ENCODE results near the gene ABITRAM.
"Not testable (repeated sequence)": the region's sequence is repeated elsewhere in the genome, so short reads cannot be mapped to it uniquely, and the experiment has no call there.

The ABITRAM gene

GRCh38 chr9:108956022-108956630 is 21.9 kb downstream of the ABITRAM start:
- H3K4me1 ChIP-seq (ENCODE audit: control insufficient read depth in 5 of 5, insufficient read depth in 5 of 5, low read length in 5 of 5): no peaks in the 10 kb centered on the region
- H3K4me3 ChIP-seq (ENCODE audit: low read depth in 1 of 5, low read length in 5 of 5): no peak overlapping the region

GRCh38 chr9:108956631-108957026 is 22.4 kb downstream of the ABITRAM start:
- H3K4me1 ChIP-seq (ENCODE audit: control insufficient read depth in 5 of 5, insufficient read depth in 5 of 5, low read length in 5 of 5): no peaks in the 10 kb centered on the region
- H3K27me3 ChIP-seq (ENCODE audit: control insufficient read depth in 5 of 5, insufficient read depth in 4 of 5, low read length in 5 of 5): no peaks in the 10 kb centered on the region
- peaks cover 5 to 21% (median 8%) of the 10 kb centered on the region in 5 donors for H3K36me3 ChIP-seq (ENCODE audit: control insufficient read depth in 5 of 5, insufficient read depth in 5 of 5, low read length in 5 of 5)
- H3K27ac ChIP-seq (ENCODE audit: low read depth, low read length): no peak overlapping the region
- H3K9ac ChIP-seq (ENCODE audit: low read length in 5 of 5): no peak overlapping the region
- H3K4me3 ChIP-seq (ENCODE audit: low read depth in 1 of 5, low read length in 5 of 5): no peak overlapping the region
- no peaks in the 10 kb centered on the region for H3K9me3 ChIP-seq (ENCODE audit: control insufficient read depth in 5 of 5, low read length in 5 of 5)

More at GRCh38 chr9:108956022-108956630, 21.9 kb downstream of the ABITRAM start:
- Histone ChIP-seq H3K9ac (ENCODE audit: low read length in 5 of 5) (no peak overlapping the region), H3K9me3 (ENCODE audit: control insufficient read depth in 5 of 5, low read length in 5 of 5) (no peaks in the 10 kb centered on the region), H3K36me3 (ENCODE audit: control insufficient read depth in 5 of 5, insufficient read depth in 5 of 5, low read length in 5 of 5) (peaks cover 6 to 16% (median 7%) of the 10 kb centered on the region in 5 donors), H3K27me3 (ENCODE audit: control insufficient read depth in 5 of 5, insufficient read depth in 4 of 5, low read length in 5 of 5) (no peaks in the 10 kb centered on the region), H3K27ac (ENCODE audit: low read depth, low read length) (no peak overlapping the region)

GRCh38 chr9:108960331-108960730 is 26.1 kb downstream of the ABITRAM start:
- Histone ChIP-seq H3K36me3 (ENCODE audit: control insufficient read depth in 5 of 5, insufficient read depth in 5 of 5, low read length in 5 of 5) (peaks cover 4 to 15% (median 11%) of the 10 kb centered on the region in 5 donors), H3K9ac (ENCODE audit: low read length in 5 of 5) (no peak overlapping the region), H3K4me1 (ENCODE audit: control insufficient read depth in 5 of 5, insufficient read depth in 5 of 5, low read length in 5 of 5) (no peaks in the 10 kb centered on the region), H3K27me3 (ENCODE audit: control insufficient read depth in 5 of 5, insufficient read depth in 4 of 5, low read length in 5 of 5) (no peaks in the 10 kb centered on the region), H3K27ac (ENCODE audit: low read depth, low read length) (no peak overlapping the region), H3K4me3 (ENCODE audit: low read depth in 1 of 5, low read length in 5 of 5) (no peak overlapping the region), H3K9me3 (ENCODE audit: control insufficient read depth in 5 of 5, low read length in 5 of 5) (no peaks in the 10 kb centered on the region)

GRCh38 chr9:108961151-108961550 is 27.0 kb downstream of the ABITRAM start:
- no peak overlapping the region for H3K4me3 ChIP-seq (ENCODE audit: low read depth in 1 of 5, low read length in 5 of 5)
- H3K9ac ChIP-seq (ENCODE audit: low read length in 5 of 5): no peak overlapping the region
- H3K27me3 ChIP-seq (ENCODE audit: control insufficient read depth in 5 of 5, insufficient read depth in 4 of 5, low read length in 5 of 5): no peaks in the 10 kb centered on the region
- no peak overlapping the region for H3K27ac ChIP-seq (ENCODE audit: low read depth, low read length)
- H3K4me1 ChIP-seq (ENCODE audit: control insufficient read depth in 5 of 5, insufficient read depth in 5 of 5, low read length in 5 of 5): no peaks in the 10 kb centered on the region
- H3K36me3 ChIP-seq (ENCODE audit: control insufficient read depth in 5 of 5, insufficient read depth in 5 of 5, low read length in 5 of 5): peaks cover 4 to 23% (median 11%) of the 10 kb centered on the region in 5 donors
- no peaks in the 10 kb centered on the region for H3K9me3 ChIP-seq (ENCODE audit: control insufficient read depth in 5 of 5, low read length in 5 of 5)

GRCh38 chr9:108963459-108964143 is 29.4 kb downstream of the ABITRAM start:
- Histone ChIP-seq H3K4me3 (ENCODE audit: low read depth in 1 of 5, low read length in 5 of 5) (no peak overlapping the region), H3K36me3 (ENCODE audit: control insufficient read depth in 5 of 5, insufficient read depth in 5 of 5, low read length in 5 of 5) (peaks cover 4 to 27% (median 12%) of the 10 kb centered on the region in 5 donors), H3K9ac (ENCODE audit: low read length in 5 of 5) (no peak overlapping the region), H3K27me3 (ENCODE audit: control insufficient read depth in 5 of 5, insufficient read depth in 4 of 5, low read length in 5 of 5) (no peaks in the 10 kb centered on the region), H3K9me3 (ENCODE audit: control insufficient read depth in 5 of 5, low read length in 5 of 5) (no peaks in the 10 kb centered on the region), H3K4me1 (ENCODE audit: control insufficient read depth in 5 of 5, insufficient read depth in 5 of 5, low read length in 5 of 5) (no peaks in the 10 kb centered on the region), H3K27ac (ENCODE audit: low read depth, low read length) (no peak overlapping the region)

DNA sequence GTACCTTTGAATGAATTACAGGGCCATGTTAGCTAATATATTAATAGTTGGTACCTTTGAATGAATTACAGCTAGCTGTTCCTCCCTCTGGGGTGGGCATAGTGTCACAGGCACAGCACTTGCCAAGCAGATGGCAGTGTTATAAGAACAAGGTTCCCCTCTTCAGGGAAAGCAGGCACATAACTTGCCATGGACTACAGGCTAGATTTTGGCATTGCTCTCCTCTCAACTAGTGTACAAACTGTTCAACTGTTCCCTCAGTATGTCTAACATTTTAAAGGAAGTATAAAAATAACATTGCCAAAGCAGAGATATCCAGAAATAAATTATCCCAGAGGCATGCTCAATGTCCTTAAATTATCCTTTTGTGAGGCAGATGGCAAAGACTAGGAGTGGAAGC is 33.7 kb downstream of the ABITRAM start:
- no peak overlapping the region for H3K9ac ChIP-seq (ENCODE audit: low read length in 5 of 5)
- H3K9me3 ChIP-seq (ENCODE audit: control insufficient read depth in 5 of 5, low read length in 5 of 5): no peaks in the 10 kb centered on the region
- no peak overlapping the region for H3K4me3 ChIP-seq (ENCODE audit: low read depth in 1 of 5, low read length in 5 of 5)
- H3K4me1 ChIP-seq (ENCODE audit: control insufficient read depth in 5 of 5, insufficient read depth in 5 of 5, low read length in 5 of 5): peaks cover 0 to 13% (median 10%) of the 10 kb centered on the region in 5 donors
- H3K36me3 ChIP-seq (ENCODE audit: control insufficient read depth in 5 of 5, insufficient read depth in 5 of 5, low read length in 5 of 5): peaks cover 0 to 13% (median 2%) of the 10 kb centered on the region in 5 donors
- no peak overlapping the region for H3K27ac ChIP-seq (ENCODE audit: low read depth, low read length)
- H3K27me3 ChIP-seq (ENCODE audit: control insufficient read depth in 5 of 5, insufficient read depth in 4 of 5, low read length in 5 of 5): no peaks in the 10 kb centered on the region

GRCh38 chr9:108971392-108971791 is 37.2 kb downstream of the ABITRAM start:
- not testable (repeated sequence) for H3K9me3 ChIP-seq (ENCODE audit: control insufficient read depth in 5 of 5, low read length in 5 of 5); H3K4me3 ChIP-seq (ENCODE audit: low read depth in 1 of 5, low read length in 5 of 5); H3K27ac ChIP-seq (ENCODE audit: low read depth, low read length); H3K9ac ChIP-seq (ENCODE audit: low read length in 5 of 5); H3K27me3 ChIP-seq (ENCODE audit: control insufficient read depth in 5 of 5, insufficient read depth in 4 of 5, low read length in 5 of 5); H3K36me3 ChIP-seq (ENCODE audit: control insufficient read depth in 5 of 5, insufficient read depth in 5 of 5, low read length in 5 of 5)
- H3K4me1 ChIP-seq (ENCODE audit: control insufficient read depth in 5 of 5, insufficient read depth in 5 of 5, low read length in 5 of 5): peaks cover 0 to 30% (median 25%) of the 10 kb centered on the region in 5 donors

- Histone ChIP-seq H3K9me3 (ENCODE audit: control insufficient read depth in 5 of 5, low read length in 5 of 5) (no peaks in the 10 kb centered on the region), H3K4me3 (ENCODE audit: low read depth in 1 of 5, low read length in 5 of 5) (no peak overlapping the region), H3K27ac (ENCODE audit: low read depth, low read length) (peak overlapping the region; percentile 56), H3K27me3 (ENCODE audit: control insufficient read depth in 5 of 5, insufficient read depth in 4 of 5, low read length in 5 of 5) (no peaks in the 10 kb centered on the region), H3K36me3 (ENCODE audit: control insufficient read depth in 5 of 5, insufficient read depth in 5 of 5, low read length in 5 of 5) (peaks cover 0 to 4% (median 2%) of the 10 kb centered on the region in 5 donors), H3K4me1 (ENCODE audit: control insufficient read depth in 5 of 5, insufficient read depth in 5 of 5, low read length in 5 of 5) (peaks cover 0 to 30% (median 25%) of the 10 kb centered on the region in 5 donors), H3K9ac (ENCODE audit: low read length in 5 of 5) (no peak overlapping the region)
Observed at GRCh38 chr9:108972186-108972585, 38.0 kb downstream of the ABITRAM start.

- Histone ChIP-seq H3K9ac (ENCODE audit: low read length in 5 of 5) (no peak overlapping the region), H3K4me1 (ENCODE audit: control insufficient read depth in 5 of 5, insufficient read depth in 5 of 5, low read length in 5 of 5) (peaks cover 0 to 30% (median 25%) of the 10 kb centered on the region in 5 donors), H3K27ac (ENCODE audit: low read depth, low read length) (peak overlapping the region; percentile 56), H3K27me3 (ENCODE audit: control insufficient read depth in 5 of 5, insufficient read depth in 4 of 5, low read length in 5 of 5) (no peaks in the 10 kb centered on the region), H3K36me3 (ENCODE audit: control insufficient read depth in 5 of 5, insufficient read depth in 5 of 5, low read length in 5 of 5) (peaks cover 0 to 4% (median 2%) of the 10 kb centered on the region in 5 donors), H3K9me3 (ENCODE audit: control insufficient read depth in 5 of 5, low read length in 5 of 5) (no peaks in the 10 kb centered on the region), H3K4me3 (ENCODE audit: low read depth in 1 of 5, low read length in 5 of 5) (peak overlapping the region in 1 of 5 donors; percentile 19)
Observed at GRCh38 chr9:108972626-108973209, 38.5 kb downstream of the ABITRAM start.

GRCh38 chr9:108973895-108974294 is 39.7 kb downstream of the ABITRAM start:
- Histone ChIP-seq H3K4me3 (ENCODE audit: low read depth in 1 of 5, low read length in 5 of 5) (no peak overlapping the region), H3K27me3 (ENCODE audit: control insufficient read depth in 5 of 5, insufficient read depth in 4 of 5, low read length in 5 of 5) (no peaks in the 10 kb centered on the region), H3K36me3 (ENCODE audit: control insufficient read depth in 5 of 5, insufficient read depth in 5 of 5, low read length in 5 of 5) (peaks cover 0 to 4% (median 3%) of the 10 kb centered on the region in 5 donors), H3K9ac (ENCODE audit: low read length in 5 of 5) (no peak overlapping the region), H3K27ac (ENCODE audit: low read depth, low read length) (no peak overlapping the region), H3K9me3 (ENCODE audit: control insufficient read depth in 5 of 5, low read length in 5 of 5) (no peaks in the 10 kb centered on the region), H3K4me1 (ENCODE audit: control insufficient read depth in 5 of 5, insufficient read depth in 5 of 5, low read length in 5 of 5) (peaks cover 0 to 34% (median 25%) of the 10 kb centered on the region in 5 donors)
